GM20000 (cell line): Measurements from ENCODE around the gene RIMBP2.

Experiments used
- DNase-seq: peaks from one replicate; pipeline ENCODE4 v3.0.0; 2012; ENCODE audit warnings: low spot score
- TF ChIP-seq, protein P1 (sequence below): IDR thresholded peaks from 2 replicates; pipeline ENCODE4 v1.5.1; 2012; ENCODE audit warnings: mild to moderate bottlenecking, control low read depth; ENCODE audit errors: extremely low read depth, missing control alignments

The RIMBP2 gene

DNA sequence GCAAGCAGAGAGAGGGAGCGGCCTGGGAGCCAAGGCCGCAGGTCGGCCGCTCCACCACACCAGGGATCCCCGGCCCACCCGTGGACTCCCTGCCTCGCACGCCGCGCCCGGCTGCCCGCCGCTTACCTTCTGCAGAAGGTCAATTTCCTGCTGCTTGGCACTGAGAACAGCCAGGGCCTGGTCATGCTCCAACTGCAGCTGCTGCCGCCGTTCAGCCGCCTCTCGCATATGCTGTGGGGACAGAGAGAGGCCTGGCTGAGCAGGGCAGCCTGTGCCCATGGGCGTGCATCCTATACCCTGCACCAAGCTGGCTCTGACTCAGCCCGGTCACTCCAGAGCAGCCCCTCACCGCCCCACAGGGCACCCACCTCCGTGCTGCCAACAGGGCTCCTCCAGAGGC, 237.3 kb downstream of the RIMBP2 start:
- TF ChIP-seq, protein P1, sequence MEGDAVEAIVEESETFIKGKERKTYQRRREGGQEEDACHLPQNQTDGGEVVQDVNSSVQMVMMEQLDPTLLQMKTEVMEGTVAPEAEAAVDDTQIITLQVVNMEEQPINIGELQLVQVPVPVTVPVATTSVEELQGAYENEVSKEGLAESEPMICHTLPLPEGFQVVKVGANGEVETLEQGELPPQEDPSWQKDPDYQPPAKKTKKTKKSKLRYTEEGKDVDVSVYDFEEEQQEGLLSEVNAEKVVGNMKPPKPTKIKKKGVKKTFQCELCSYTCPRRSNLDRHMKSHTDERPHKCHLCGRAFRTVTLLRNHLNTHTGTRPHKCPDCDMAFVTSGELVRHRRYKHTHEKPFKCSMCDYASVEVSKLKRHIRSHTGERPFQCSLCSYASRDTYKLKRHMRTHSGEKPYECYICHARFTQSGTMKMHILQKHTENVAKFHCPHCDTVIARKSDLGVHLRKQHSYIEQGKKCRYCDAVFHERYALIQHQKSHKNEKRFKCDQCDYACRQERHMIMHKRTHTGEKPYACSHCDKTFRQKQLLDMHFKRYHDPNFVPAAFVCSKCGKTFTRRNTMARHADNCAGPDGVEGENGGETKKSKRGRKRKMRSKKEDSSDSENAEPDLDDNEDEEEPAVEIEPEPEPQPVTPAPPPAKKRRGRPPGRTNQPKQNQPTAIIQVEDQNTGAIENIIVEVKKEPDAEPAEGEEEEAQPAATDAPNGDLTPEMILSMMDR, result no peak
- no peak for DNase-seq

DNA sequence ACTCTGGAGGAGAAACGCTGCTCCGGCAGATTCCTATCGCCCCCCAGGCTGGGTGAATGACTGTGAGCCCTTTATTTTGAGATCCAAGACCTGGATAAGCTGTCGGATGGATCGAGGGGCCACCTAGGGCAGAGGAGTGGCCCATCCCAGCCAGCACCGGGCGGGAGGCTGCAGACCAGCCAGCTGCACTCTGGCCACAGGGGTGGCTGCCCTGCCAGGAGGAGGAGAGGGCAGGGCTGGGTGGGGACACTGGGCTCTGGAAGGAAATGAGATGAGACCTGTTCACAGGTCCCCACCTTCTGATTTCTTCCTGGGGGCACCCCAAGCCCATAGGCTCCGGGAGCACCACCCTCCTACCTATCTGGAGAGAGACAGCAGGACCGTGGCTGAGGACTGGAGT, 238.4 kb downstream of the RIMBP2 start:
- TF ChIP-seq, protein P1, result no peak

DNA sequence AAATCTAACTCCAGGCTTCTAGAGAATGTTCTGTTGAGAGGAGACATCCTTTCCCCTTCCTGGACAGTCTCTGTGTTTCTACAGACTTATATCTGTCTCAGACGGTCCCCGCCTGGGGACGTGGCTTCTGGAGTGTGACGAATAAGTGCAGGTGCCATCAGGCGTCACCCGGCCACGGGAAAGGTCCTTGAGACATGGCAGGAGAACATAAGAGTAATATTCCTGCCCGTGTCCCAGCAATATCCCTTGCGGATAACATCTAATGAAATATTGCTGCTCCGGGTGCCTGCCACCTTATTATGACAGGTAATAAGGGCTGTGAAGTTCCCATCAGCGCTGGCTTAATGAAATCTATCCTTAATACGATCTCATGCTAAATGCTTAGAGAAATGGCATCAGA, 238.8 kb downstream of the RIMBP2 start:
- DNase-seq, result no peak
- TF ChIP-seq, protein P1, result no peak

More for the DNA sequence above, 238.4 kb downstream of the RIMBP2 start:
- DNase-seq, result no peak

DNA sequence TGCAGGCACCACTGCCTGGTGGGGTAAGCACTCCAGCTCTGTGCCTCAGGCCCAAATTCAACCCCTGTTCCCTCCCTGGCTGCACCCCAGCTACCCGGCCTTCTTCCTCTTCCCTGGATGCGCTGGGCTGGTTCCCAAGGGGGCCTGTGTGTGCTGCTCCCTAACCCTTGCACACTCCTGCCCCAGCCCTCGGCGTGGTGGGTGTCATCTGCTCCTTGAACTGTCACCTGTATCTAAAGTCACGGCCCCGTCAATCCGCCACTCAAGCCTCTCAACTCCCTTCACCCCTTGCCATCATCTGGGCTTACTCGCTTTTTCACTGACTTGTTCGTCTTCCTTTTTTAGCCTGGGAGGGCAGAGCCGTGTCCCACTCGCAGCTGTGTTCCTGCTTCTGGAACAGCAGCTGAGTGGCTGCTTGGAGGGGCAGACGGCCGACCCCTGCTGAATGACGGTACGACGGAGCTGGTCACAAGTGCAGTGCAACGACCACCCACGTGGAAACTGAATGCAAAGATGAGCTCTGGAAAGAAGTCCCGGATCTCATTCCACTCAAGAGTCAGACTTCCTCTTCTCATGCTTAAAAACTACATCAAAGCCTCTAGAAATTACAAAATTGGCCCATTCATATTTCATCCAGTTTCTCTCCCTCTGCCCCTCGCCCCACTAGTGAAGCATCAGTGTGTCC, 239.5 kb downstream of the RIMBP2 start:
- DNase-seq, result no peak
- TF ChIP-seq, protein P1, result no peak

DNA sequence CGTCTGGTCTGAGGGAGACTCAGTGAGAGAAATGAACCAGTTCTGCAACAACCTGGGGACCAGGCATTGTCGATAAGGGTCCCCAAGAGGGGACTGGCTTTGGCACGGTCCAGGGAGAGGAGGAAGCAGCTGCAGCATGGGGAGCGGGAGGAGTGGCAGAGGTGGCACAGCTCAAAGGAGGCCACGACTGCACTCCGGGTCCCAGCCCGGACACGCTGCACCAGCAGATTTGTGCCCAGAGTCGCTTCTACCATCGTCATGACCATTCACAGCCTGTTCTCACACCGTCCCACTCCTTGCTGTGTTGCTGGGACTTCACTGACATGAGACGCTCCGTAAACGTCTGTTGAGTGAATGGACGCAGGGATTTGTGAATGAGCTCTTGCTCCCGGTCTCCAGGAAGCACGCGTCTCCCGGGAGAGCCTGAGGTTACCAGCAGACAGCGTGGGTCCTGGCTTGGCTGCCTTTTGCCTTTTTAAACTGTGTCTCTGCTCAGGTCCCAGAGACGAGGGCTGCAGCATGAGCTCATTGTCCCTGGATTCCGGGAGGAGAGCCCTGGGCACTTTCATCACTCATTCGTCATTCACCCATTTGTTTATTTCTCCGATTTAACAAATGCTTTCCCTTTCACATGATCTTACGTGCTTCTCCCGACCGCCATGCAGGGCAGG, 241.4 kb downstream of the RIMBP2 start:
- DNase-seq, result no peak

DNA sequence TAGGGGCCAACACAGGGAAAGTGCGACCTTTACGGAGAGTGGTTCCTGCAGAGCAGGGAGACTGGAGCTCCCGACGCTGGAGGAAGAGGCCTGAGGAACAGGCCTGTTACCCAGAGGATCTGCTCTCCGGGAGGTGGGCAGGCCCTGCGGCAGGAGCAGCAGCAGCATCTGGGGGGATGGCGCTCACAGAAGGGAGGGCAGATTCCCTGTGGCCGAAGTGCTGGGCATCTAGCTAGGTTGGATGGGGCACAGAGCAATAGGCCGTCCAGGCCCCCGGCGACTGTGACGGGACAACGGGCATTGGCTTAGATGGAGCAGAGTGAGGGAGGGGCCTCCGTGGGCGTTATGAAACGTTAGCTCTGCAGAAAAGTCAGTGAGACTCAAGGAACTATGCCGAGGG, 242.8 kb downstream of the RIMBP2 start:
- DNase-seq, result no peak
- TF ChIP-seq, protein P1, result no peak

More for the DNA sequence above, 241.4 kb downstream of the RIMBP2 start:
- TF ChIP-seq, protein P1, result no peak

DNA sequence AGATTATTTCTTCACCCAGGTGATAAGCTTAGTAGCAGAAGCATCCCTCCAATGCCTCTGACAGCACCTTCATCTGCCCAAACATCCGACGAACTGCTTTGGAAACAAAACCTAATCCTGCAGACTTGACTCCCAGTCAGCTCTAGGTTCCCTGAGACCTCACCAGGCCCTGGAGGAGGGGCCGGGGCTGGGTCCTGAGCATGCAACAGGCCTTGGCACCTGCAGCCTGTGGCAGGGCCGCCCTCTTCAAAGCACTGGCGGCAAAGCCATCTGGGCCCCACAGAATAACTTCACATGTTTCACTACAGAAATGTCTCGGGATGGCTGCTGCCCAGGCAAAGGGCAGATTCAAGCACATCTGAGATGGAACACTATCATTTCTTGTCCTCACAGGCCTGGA, 245.1 kb downstream of the RIMBP2 start:
- no peak for DNase-seq
- TF ChIP-seq, protein P1, result no peak
